Measurements from ENCODE around the gene NELL2. TPM values are rescaled to one million over a fixed set of nuclear protein-coding genes. Genes with fewer than 3 reads are reported as not detected.

Gene NELL2
- total RNA-seq, 1 donor from 2014 or later = 1.0 TPM

DNA sequence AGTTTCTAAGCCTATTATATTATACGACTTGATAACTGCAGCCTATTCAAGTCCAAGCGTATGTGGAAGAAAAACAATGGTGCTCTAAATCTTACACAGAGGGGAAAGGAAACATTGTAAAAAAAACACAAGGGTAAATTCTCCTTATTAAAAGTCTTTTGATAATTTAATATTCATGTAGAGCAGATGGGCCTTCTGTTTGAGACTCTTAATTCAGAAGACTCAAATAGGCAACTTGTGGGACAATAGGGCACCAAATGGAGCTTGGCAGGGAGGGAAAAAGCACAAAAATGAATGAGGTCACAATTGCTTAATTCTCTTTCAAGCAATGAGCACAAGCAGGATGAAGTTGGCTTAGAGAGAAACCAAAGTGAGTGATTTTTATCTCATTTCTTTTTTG, 159.4 kb downstream of the NELL2 start:
- no peak overlapping the region for H2AFZ ChIP-seq (ENCODE audit: low read depth, low read length)
- FAIRE-seq (no peak), DNase-seq (ENCODE audit: low read depth) (no peak)
- H3K27me3 Mint-ChIP-seq (ENCODE audit: low read depth, unreplicated experiment) = no peaks in the 10 kb centered on the region
- no peaks in the 10 kb centered on the region for H3K9me3 Mint-ChIP-seq (ENCODE audit: unreplicated experiment)
- H3K9ac ChIP-seq (ENCODE audit: low read length) = no peak overlapping the region
- H3K79me2 ChIP-seq (ENCODE audit: insufficient read depth, low read length) = no peaks in the 10 kb centered on the region
- no peaks in the 10 kb centered on the region for H3K4me1 ChIP-seq (ENCODE audit: insufficient read depth, low read length)
- H3K4me1 Mint-ChIP-seq (ENCODE audit: low read depth, unreplicated experiment) = no peaks in the 10 kb centered on the region
- H3K36me3 ChIP-seq (ENCODE audit: insufficient read depth, low read length) = no peaks in the 10 kb centered on the region
- H3K27ac ChIP-seq (ENCODE audit: low read depth, low read length) = no peak overlapping the region
- H4K20me1 ChIP-seq (ENCODE audit: insufficient read depth, low read length) = no peaks in the 10 kb centered on the region
- no peak overlapping the region for H3K4me2 ChIP-seq (ENCODE audit: low read length)
- no peak overlapping the region for H3K4me3 Mint-ChIP-seq (ENCODE audit: unreplicated experiment)
- no peaks in the 10 kb centered on the region for H3K27me3 ChIP-seq (ENCODE audit: insufficient read depth, low read length)
- no peak overlapping the region for H3K4me3 ChIP-seq (ENCODE audit: insufficient read depth, low read depth, low read length)
- TF ChIP-seq EZH2 (IDR thresholded peaks at IDR 0.05; ENCODE audit: insufficient read depth, low read length) = no peak
- TF ChIP-seq, protein P1, sequence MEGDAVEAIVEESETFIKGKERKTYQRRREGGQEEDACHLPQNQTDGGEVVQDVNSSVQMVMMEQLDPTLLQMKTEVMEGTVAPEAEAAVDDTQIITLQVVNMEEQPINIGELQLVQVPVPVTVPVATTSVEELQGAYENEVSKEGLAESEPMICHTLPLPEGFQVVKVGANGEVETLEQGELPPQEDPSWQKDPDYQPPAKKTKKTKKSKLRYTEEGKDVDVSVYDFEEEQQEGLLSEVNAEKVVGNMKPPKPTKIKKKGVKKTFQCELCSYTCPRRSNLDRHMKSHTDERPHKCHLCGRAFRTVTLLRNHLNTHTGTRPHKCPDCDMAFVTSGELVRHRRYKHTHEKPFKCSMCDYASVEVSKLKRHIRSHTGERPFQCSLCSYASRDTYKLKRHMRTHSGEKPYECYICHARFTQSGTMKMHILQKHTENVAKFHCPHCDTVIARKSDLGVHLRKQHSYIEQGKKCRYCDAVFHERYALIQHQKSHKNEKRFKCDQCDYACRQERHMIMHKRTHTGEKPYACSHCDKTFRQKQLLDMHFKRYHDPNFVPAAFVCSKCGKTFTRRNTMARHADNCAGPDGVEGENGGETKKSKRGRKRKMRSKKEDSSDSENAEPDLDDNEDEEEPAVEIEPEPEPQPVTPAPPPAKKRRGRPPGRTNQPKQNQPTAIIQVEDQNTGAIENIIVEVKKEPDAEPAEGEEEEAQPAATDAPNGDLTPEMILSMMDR (IDR thresholded peaks at IDR 0.05; ENCODE audit: insufficient read depth, low read depth, low read length) = no peak
- H3K36me3 Mint-ChIP-seq (ENCODE audit: low read depth, unreplicated experiment) = no peaks in the 10 kb centered on the region
- H3K9me3 ChIP-seq (ENCODE audit: insufficient read depth, low read depth, low read length) = no peaks in the 10 kb centered on the region
- H3K27ac Mint-ChIP-seq (ENCODE audit: unreplicated experiment) = no peak overlapping the region

DNA sequence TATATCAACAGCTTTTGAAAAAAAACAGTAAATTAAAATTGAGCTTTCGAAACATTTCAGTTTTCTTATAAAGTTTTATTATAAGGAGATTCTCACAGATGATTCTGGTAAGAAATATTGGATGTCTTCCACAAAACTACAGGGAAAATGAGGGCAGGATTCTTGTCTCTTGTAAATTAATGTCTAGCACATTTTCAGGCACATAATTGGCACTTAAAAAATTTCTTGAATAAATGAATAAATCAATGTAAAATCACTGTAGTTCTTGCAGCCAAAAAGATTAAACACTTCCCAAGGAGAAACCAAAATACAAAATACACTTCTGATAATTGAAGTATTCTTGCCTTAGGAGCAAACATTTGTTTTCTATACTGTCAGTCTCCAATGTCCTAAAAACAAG, 164.4 kb downstream of the NELL2 start:
- Histone ChIP-seq H4K20me1 (ENCODE audit: insufficient read depth, low read length) (no peaks in the 10 kb centered on the region), H3K4me1 (ENCODE audit: insufficient read depth, low read length) (no peaks in the 10 kb centered on the region), H2AFZ (ENCODE audit: low read depth, low read length) (no peak overlapping the region), H3K36me3 (ENCODE audit: insufficient read depth, low read length) (no peaks in the 10 kb centered on the region), H3K4me3 (ENCODE audit: insufficient read depth, low read depth, low read length) (no peak overlapping the region), H3K27ac (ENCODE audit: low read depth, low read length) (no peak overlapping the region), H3K79me2 (ENCODE audit: insufficient read depth, low read length) (no peaks in the 10 kb centered on the region), H3K27me3 (ENCODE audit: insufficient read depth, low read length) (no peaks in the 10 kb centered on the region), H3K9me3 (ENCODE audit: insufficient read depth, low read depth, low read length) (no peaks in the 10 kb centered on the region), H3K9ac (ENCODE audit: low read length) (no peak overlapping the region), H3K4me2 (ENCODE audit: low read length) (no peak overlapping the region)
- no peak for DNase-seq (ENCODE audit: low read depth)
- no peaks in the 10 kb centered on the region for H3K4me1 Mint-ChIP-seq (ENCODE audit: low read depth, unreplicated experiment)
- H3K27me3 Mint-ChIP-seq (ENCODE audit: low read depth, unreplicated experiment) = no peaks in the 10 kb centered on the region
- H3K9me3 Mint-ChIP-seq (ENCODE audit: unreplicated experiment) = no peaks in the 10 kb centered on the region
- TF ChIP-seq, protein P1 (IDR thresholded peaks at IDR 0.05; ENCODE audit: insufficient read depth, low read depth, low read length) = no peak
- no peak for TF ChIP-seq EZH2 (IDR thresholded peaks at IDR 0.05; ENCODE audit: insufficient read depth, low read length)
- FAIRE-seq = no peak
- no peak overlapping the region for H3K4me3 Mint-ChIP-seq (ENCODE audit: unreplicated experiment)
- H3K36me3 Mint-ChIP-seq (ENCODE audit: low read depth, unreplicated experiment) = no peaks in the 10 kb centered on the region
- H3K27ac Mint-ChIP-seq (ENCODE audit: unreplicated experiment) = no peak overlapping the region

DNA sequence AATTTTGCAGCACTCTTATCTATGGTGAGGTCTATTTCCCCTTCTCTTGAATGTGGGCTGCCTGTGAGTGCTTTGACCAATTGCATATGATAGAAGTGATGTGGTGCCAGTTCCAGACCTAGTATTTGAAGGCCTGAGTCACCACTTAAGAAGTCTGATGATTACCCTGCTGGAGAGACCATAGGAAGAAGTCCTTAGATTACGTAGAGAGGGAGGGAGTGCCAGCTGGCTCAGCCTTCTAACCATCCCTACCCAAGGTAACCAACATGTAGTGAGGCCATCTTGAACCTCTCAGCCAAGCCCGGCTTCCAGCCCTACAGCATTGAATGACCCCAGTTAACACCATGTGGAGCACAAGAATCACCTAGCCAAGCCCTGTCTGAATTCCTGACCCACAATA, 166.9 kb downstream of the NELL2 start:
- H2AFZ ChIP-seq (ENCODE audit: low read depth, low read length) = no peak overlapping the region
- no peak overlapping the region for H3K9ac ChIP-seq (ENCODE audit: low read length)
- no peak overlapping the region for H3K27ac Mint-ChIP-seq (ENCODE audit: unreplicated experiment)
- H3K4me3 Mint-ChIP-seq (ENCODE audit: unreplicated experiment) = no peak overlapping the region
- H3K9me3 Mint-ChIP-seq (ENCODE audit: unreplicated experiment) = no peaks in the 10 kb centered on the region
- H3K36me3 ChIP-seq (ENCODE audit: insufficient read depth, low read length) = no peaks in the 10 kb centered on the region
- TF ChIP-seq, protein P1 (IDR thresholded peaks at IDR 0.05; ENCODE audit: insufficient read depth, low read depth, low read length) = no peak
- no peak for TF ChIP-seq EZH2 (IDR thresholded peaks at IDR 0.05; ENCODE audit: insufficient read depth, low read length)
- H3K27ac ChIP-seq (ENCODE audit: low read depth, low read length) = no peak overlapping the region
- H3K36me3 Mint-ChIP-seq (ENCODE audit: low read depth, unreplicated experiment) = no peaks in the 10 kb centered on the region
- no peak for FAIRE-seq
- no peaks in the 10 kb centered on the region for H3K27me3 Mint-ChIP-seq (ENCODE audit: low read depth, unreplicated experiment)
- H4K20me1 ChIP-seq (ENCODE audit: insufficient read depth, low read length) = no peaks in the 10 kb centered on the region
- no peak overlapping the region for H3K4me2 ChIP-seq (ENCODE audit: low read length)
- no peak for DNase-seq (ENCODE audit: low read depth)
- no peak overlapping the region for H3K4me3 ChIP-seq (ENCODE audit: insufficient read depth, low read depth, low read length)
- H3K79me2 ChIP-seq (ENCODE audit: insufficient read depth, low read length) = no peaks in the 10 kb centered on the region
- no peaks in the 10 kb centered on the region for H3K4me1 Mint-ChIP-seq (ENCODE audit: low read depth, unreplicated experiment)
- H3K9me3 ChIP-seq (ENCODE audit: insufficient read depth, low read depth, low read length) = no peaks in the 10 kb centered on the region
- no peaks in the 10 kb centered on the region for H3K4me1 ChIP-seq (ENCODE audit: insufficient read depth, low read length)
- H3K27me3 ChIP-seq (ENCODE audit: insufficient read depth, low read length) = no peaks in the 10 kb centered on the region

Measured in astrocyte (in vitro differentiated cells and primary cell).